H1 (cell line): ENCODE measurements around the gene KCTD17. TPM values are rescaled to one million over a fixed set of nuclear protein-coding genes. Genes with fewer than 3 reads are reported as not detected.

Source experiments
- BCL11A ChIP-seq, 2 experiments: IDR thresholded peaks; one replicate each; pipeline ENCODE4 v1.6.1; 2011; ENCODE audit warnings: low read depth in 2 of 2, low read length in 2 of 2, mild to moderate bottlenecking in 2 of 2
- CHD2 ChIP-seq: IDR thresholded peaks from 2 replicates; pipeline ENCODE4 v1.6.1; 2012; ENCODE audit warnings: low read length, improper control_type of control experiment
- CHD7 ChIP-seq: fragments of 300-600 bp; sonication (generic); IDR thresholded peaks from 2 replicates; pipeline ENCODE4 v1.7.1; 2012; ENCODE audit warnings: low read length, moderate library complexity, mild to moderate bottlenecking, inconsistent platforms; ENCODE audit not compliant: insufficient replicate concordance
- CREB1 ChIP-seq: IDR thresholded peaks from 2 replicates; pipeline ENCODE4 v1.6.1; 2012; ENCODE audit warnings: inconsistent platforms
- E2F6 ChIP-seq: IDR thresholded peaks from 2 replicates; pipeline ENCODE4 v1.6.1; 2012; ENCODE audit warnings: inconsistent platforms
- HDAC2 ChIP-seq, 2 experiments: fragments of 300-600 bp in 1 of 2; sonication (generic) in 1 of 2; IDR thresholded peaks; 2 replicates each; pipeline ENCODE4 v1.6.1; 2011 to 2012; ENCODE audit warnings: low read depth in 2 of 2, low read length in 2 of 2, mild to moderate bottlenecking in 2 of 2, moderate library complexity in 2 of 2, borderline replicate concordance in 1 of 2, inconsistent platforms in 1 of 2
- KDM1A ChIP-seq: fragments of 200-600, 300-600 bp; sonication (generic); IDR thresholded peaks from 2 replicates; pipeline ENCODE4 v1.7.1; 2016; ENCODE audit warnings: mild to moderate bottlenecking, low read length, borderline replicate concordance
- NRF1 ChIP-seq: IDR thresholded peaks from 2 replicates; pipeline ENCODE4 v1.6.1; 2011; ENCODE audit warnings: mild to moderate bottlenecking, low read depth, low read length, improper control_type of control experiment
- SAP30 ChIP-seq: fragments of 300-600 bp; sonication (generic); IDR thresholded peaks from 2 replicates; pipeline ENCODE4 v1.7.1; 2012; ENCODE audit warnings: low read length, moderate library complexity, mild to moderate bottlenecking, inconsistent platforms; ENCODE audit not compliant: insufficient read depth, insufficient replicate concordance
- TBP ChIP-seq: IDR thresholded peaks from 2 replicates; pipeline ENCODE4 v1.6.1; 2011; ENCODE audit warnings: low read depth, low read length, improper control_type of control experiment
- YY1 ChIP-seq: IDR thresholded peaks from 2 replicates; pipeline ENCODE4 v1.6.1; 2011; ENCODE audit warnings: low read depth, mild to moderate bottlenecking, low read length
- polyA plus RNA-seq, 7 experiments: library from polyadenylated mRNA; depleted of rRNA in 3 of 7; stranded (reverse) in 5 of 7; unstranded in 2 of 7; fragments of >200 nt in 5 of 7; fragments of 200-250 nt in 2 of 7; gene quantifications; 1 replicate in 5 of 7; 2 replicates in 1 of 7; 4 replicates in 1 of 7; pipeline versions ENCODE4 v1.2.1 to v1.2.3, GENCODE V29; 2011 to 2013; ENCODE audit warnings: missing spikeins in 2 of 7, mixed read lengths in 2 of 7
- total RNA-seq: library from RNA; stranded (reverse); fragmentation: NEBNext Ultra II Directional; extraction: Animal tissue kit (Norgen Biotek cat#: 25700); gene quantifications from 2 replicates; pipeline ENCODE4 v1.2.1, GENCODE V29; 2021

The KCTD17 gene
- total and polyA plus RNA-seq, 2 of the 8 experiments (the other 6 are each of a cell fraction or from before 2014, with no cell fraction given) = 39.4 to 44.0 TPM

- TF ChIP-seq CHD7 = no peak
- no peak for TF ChIP-seq CHD2
- no peak for TF ChIP-seq HDAC2 (IDR thresholded peaks at IDR 0.05; ENCODE audit: borderline replicate concordance in 1 of 2, low read depth in 2 of 2, low read length in 2 of 2)
- no peak for TF ChIP-seq TBP
- no peak for TF ChIP-seq KDM1A
- no peak for TF ChIP-seq SAP30
- TF ChIP-seq NRF1 = no peak
- no peak for TF ChIP-seq YY1
- TF ChIP-seq CREB1 = no peak
- no peak for TF ChIP-seq E2F6
- no peak for TF ChIP-seq BCL11A (IDR thresholded peaks at IDR 0.05; ENCODE audit: low read depth in 2 of 2, low read length in 2 of 2)
Observed at GRCh38 chr22:37103151-37103550, 51.6 kb downstream of the KCTD17 start (continued).
